ENCODE data around the gene PDE6C. TPM values are rescaled to one million over a fixed set of nuclear protein-coding genes. Genes with fewer than 3 reads are reported as not detected.

PDE6C gene
- total and polyA plus RNA-seq, 2 of the 4 experiments (the other 2 are of a cell fraction): not detected

DNA sequence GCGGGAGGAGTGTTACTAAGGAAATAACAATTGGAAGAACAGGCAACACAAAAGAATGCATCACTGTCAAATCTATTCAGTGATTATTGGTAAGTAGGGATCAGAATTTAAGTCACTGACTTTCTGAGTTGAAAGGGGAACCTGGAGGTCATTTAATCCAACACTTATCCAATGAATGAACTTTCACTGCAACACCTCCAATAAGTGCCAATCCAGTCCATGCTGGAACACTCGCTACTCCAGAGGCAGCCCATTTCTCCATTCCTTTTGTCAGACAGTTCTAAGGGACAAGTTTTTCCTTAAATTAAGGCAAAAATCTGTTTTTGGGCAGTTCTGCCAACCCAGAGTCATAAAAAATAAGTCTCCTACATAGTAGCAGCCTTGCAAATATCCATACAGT is 60.6 kb downstream of the PDE6C start:
- dilution Hi-C loops (cut with HindIII; ENCODE audit: low sequenced_read_pairs, unreplicated experiment) (no loop called here), in situ Hi-C loops (cut with MboI; ENCODE audit: low sequenced_read_pairs) (loop anchor here (10.0 kb wide), 1 partner anchor 118 kb away; no protein-coding TSS in a partner anchor), intact Hi-C loops (cut with micrococcal nuclease) (loop anchor here (2.0 kb wide), 1 partner anchor 16 kb away; no protein-coding TSS in a partner anchor)
- no peaks in the 10 kb centered on the region for H3K9me1 ChIP-seq (ENCODE audit: insufficient read depth, low read length)
- TF ChIP-seq FOS (IDR thresholded peaks at IDR 0.05; ENCODE audit: low read depth, low read length) (no peak), RAD21 (IDR thresholded peaks at IDR 0.05; ENCODE audit: low read length) (no peak), MXI1 (IDR thresholded peaks at IDR 0.05; ENCODE audit: borderline replicate concordance, low read depth, low read length) (no peak), POLR2A (IDR thresholded peaks at IDR 0.05; ENCODE audit: low read depth, low read length) (no peak), RCOR1 (IDR thresholded peaks at IDR 0.05; ENCODE audit: insufficient replicate concordance, low read length) (no peak), BHLHE40 (IDR thresholded peaks at IDR 0.05; ENCODE audit: low read depth, low read length) (no peak), RFX5 (IDR thresholded peaks at IDR 0.05; ENCODE audit: low read depth, low read length) (no peak), CHD1 (IDR thresholded peaks at IDR 0.05; ENCODE audit: low read depth, low read length) (no peak), SMC3 (IDR thresholded peaks at IDR 0.05; ENCODE audit: low read depth, low read length) (no peak)
- TF ChIP-seq, protein P1, sequence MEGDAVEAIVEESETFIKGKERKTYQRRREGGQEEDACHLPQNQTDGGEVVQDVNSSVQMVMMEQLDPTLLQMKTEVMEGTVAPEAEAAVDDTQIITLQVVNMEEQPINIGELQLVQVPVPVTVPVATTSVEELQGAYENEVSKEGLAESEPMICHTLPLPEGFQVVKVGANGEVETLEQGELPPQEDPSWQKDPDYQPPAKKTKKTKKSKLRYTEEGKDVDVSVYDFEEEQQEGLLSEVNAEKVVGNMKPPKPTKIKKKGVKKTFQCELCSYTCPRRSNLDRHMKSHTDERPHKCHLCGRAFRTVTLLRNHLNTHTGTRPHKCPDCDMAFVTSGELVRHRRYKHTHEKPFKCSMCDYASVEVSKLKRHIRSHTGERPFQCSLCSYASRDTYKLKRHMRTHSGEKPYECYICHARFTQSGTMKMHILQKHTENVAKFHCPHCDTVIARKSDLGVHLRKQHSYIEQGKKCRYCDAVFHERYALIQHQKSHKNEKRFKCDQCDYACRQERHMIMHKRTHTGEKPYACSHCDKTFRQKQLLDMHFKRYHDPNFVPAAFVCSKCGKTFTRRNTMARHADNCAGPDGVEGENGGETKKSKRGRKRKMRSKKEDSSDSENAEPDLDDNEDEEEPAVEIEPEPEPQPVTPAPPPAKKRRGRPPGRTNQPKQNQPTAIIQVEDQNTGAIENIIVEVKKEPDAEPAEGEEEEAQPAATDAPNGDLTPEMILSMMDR (conservative IDR thresholded peaks at IDR 0.05; ENCODE audit: low read depth, low read length): no peak
- TF ChIP-seq, protein P2, sequence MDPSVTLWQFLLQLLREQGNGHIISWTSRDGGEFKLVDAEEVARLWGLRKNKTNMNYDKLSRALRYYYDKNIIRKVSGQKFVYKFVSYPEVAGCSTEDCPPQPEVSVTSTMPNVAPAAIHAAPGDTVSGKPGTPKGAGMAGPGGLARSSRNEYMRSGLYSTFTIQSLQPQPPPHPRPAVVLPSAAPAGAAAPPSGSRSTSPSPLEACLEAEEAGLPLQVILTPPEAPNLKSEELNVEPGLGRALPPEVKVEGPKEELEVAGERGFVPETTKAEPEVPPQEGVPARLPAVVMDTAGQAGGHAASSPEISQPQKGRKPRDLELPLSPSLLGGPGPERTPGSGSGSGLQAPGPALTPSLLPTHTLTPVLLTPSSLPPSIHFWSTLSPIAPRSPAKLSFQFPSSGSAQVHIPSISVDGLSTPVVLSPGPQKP (IDR thresholded peaks at IDR 0.05; ENCODE audit: borderline replicate concordance, low read depth, low read length): no peak
- no peak overlapping the region for H2BK5ac ChIP-seq (ENCODE audit: low read depth, low read length, poor library complexity, severe bottlenecking)
- ChIA-PET POLR2A (ENCODE audit: unreplicated experiment) (no interaction called here), CTCF (interaction anchor here (1.0 kb wide), 1 partner anchor 14 kb away, joined by 3 read pairs; no protein-coding TSS in a partner anchor)
- H2BK120ac ChIP-seq (ENCODE audit: low read depth, low read length): no peak overlapping the region
- H3K36me3 ChIP-seq (ENCODE audit: control insufficient read depth, insufficient read depth, low read length): peaks cover 12% of the 10 kb centered on the region
- H2BK20ac ChIP-seq (ENCODE audit: low read depth, low read length): no peak overlapping the region
- H3K79me1 ChIP-seq (ENCODE audit: low read depth in 1 of 2, low read length in 2 of 2): no peaks in the 10 kb centered on the region
- H4K20me1 ChIP-seq (ENCODE audit: insufficient read depth, low read length): no peaks in the 10 kb centered on the region
- H3K27me3 ChIP-seq (ENCODE audit: control insufficient read depth, insufficient read depth, low read length): no peaks in the 10 kb centered on the region
- H3K4me2 ChIP-seq (ENCODE audit: low read depth, low read length): no peak overlapping the region
- no peak overlapping the region for H3K27ac ChIP-seq (ENCODE audit: insufficient read depth, low read length)
- WGBS, 2 experiments (ENCODE audit: extremely low coverage in 2 of 2, insufficient read length in 1 of 2): 86% methylated on average over 1 of the region's 2 CpGs; no CpG with 5 or more reads in 1 of the 2 experiments
- H3K9ac ChIP-seq (ENCODE audit: low read depth, low read length): no peak overlapping the region
- no peaks in the 10 kb centered on the region for H3K4me1 ChIP-seq (ENCODE audit: control insufficient read depth, insufficient read depth, low read length)
- H4K5ac ChIP-seq (ENCODE audit: low read depth, low read length): no peak overlapping the region
- no peak overlapping the region for H2AK9ac ChIP-seq (replicated peaks; ENCODE audit: low read depth, low read length, poor library complexity)
- ATAC-seq (ENCODE audit: low read depth) (no peak), DNase-seq (no peak)
- H3K23ac ChIP-seq (ENCODE audit: low read depth, low read length): no peak overlapping the region
- no peak overlapping the region for H3K18ac ChIP-seq (ENCODE audit: low read depth, low read length)
- no peak overlapping the region for H2AFZ ChIP-seq (replicated peaks; ENCODE audit: low read length, poor library complexity)
- H4K91ac ChIP-seq (ENCODE audit: insufficient read depth, low read depth, low read length): no peak overlapping the region
- H3K14ac ChIP-seq (replicated peaks; ENCODE audit: low read depth, low read length): no peak overlapping the region
- no peak overlapping the region for H3K4me3 ChIP-seq (ENCODE audit: insufficient read depth, low read depth, low read length)
- BruUV-seq (replicated peaks): no TSS peak
- H2BK15ac ChIP-seq (ENCODE audit: low read depth, low read length): no peak overlapping the region
- no peak overlapping the region for H2AK5ac ChIP-seq (ENCODE audit: low read depth, low read length)
- H3K9me3 ChIP-seq (ENCODE audit: control insufficient read depth, insufficient read depth, low read length): no peaks in the 10 kb centered on the region
- H3K4ac ChIP-seq (ENCODE audit: low read depth, low read length): no peak overlapping the region
- no peak overlapping the region for H3K56ac ChIP-seq (ENCODE audit: extremely low read depth, insufficient read depth, low read length)
- H4K8ac ChIP-seq (ENCODE audit: low read depth in 2 of 2, low read length in 2 of 2): no peak overlapping the region
